RPMI7951 (cell line): ENCODE data around the gene MIF4GD. TPM values are rescaled to one million over a fixed set of nuclear protein-coding genes. Genes with fewer than 3 reads are reported as not detected.
"Not testable (repeated sequence)": the region's sequence is repeated elsewhere in the genome, so short reads cannot be mapped to it uniquely, and the experiment has no call there.

Experiments
- DNase-seq: peaks from one replicate; pipeline ENCODE4 v3.0.0-alpha.2; 2012; ENCODE audit warnings: low read depth
- total RNA-seq: library from RNA; depleted of rRNA; stranded (reverse); fragments of >200 nt; shearing (Covaris generic); gene quantifications from 2 replicates; pipeline ENCODE4 v1.2.3, GENCODE V29; 2014

Gene MIF4GD
- total RNA-seq, 1 experiment from 2014 or later, result 9.3 TPM

GRCh38 chr17:75288770-75289114, 17.7 kb upstream of the MIF4GD start:
- DNase-seq, result no peak

GRCh38 chr17:75288359-75288758, 17.3 kb upstream of the MIF4GD start:
- DNase-seq, result no peak

DNA sequence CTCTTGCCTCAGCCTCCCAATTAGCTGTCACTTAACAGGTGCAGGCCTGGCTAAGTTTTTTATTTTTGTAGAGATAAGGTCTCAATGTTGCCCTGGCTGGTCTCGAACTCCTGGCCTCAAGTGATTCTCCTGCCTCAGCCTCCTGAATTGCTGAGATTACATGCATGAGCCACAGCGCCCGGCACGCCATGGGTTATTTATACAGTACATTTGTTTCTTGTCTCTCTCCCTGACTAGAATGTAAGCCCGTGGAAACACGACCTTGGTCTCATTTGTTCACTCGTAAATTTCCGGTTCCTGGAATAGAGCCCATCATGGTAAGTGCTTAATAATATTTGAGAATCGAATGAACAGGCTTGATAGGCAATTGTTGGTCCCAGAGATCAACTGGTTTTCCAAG, 16.2 kb upstream of the MIF4GD start:
- no peak for DNase-seq

DNA sequence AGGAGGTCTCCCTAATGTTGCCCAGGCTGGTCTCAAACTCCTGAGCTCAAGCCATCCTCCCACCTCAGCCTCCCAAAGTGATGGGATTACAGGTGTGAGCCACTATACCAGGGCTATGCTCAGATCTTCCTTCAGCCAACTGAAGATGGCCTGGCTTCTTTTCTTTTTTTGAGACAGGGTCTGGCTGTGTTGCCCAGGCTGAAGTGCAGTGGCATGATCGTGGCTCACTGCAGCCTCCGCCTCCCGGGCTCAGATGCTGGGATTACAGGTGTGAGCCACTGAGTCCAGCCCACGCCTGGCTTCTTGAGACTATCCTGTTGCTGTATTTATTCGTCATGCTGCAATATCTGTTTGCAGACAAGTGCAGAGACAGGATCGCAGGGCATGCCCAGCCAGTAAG, 14.1 kb upstream of the MIF4GD start:
- no peak for DNase-seq

DNA sequence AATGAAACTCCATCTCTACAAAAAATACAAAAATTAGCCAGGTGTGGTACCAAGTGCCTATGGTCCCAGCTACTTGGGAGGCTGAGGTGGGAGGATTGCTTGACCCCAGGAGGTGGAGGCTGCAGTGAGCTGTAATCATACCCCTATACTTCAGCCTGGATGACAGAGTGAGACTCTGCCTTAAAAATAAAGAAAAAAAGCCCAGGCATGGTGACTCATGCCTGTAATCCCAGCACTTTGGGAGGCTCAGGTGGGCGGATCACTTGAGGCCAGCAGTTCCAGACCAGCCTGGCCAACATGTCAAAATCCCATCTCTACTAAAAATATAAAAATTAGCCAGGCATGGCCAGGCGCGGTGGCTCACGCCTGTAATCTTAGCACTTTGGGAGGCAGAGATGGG, 9.2 kb upstream of the MIF4GD start:
- not testable (repeated sequence) for DNase-seq

DNA sequence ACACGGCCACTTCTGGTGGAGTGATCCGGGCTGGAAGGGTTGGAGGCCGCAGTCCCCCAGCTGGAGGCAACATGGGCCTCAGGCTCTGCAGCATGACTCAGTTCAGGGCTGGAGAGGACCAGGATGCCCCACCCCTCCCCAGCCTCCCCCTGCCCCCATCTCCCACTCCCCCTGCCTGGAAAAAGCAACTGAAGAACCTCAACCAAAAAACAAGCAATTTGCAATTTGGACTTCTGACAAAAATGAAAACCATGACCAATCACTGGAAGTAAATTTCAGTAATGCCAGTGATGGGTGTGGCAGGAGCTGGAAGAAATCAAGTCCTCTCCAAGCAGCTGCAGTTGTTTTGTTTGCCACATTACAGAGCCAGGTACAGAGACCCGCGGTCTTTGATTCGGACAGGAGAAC, 6.6 kb upstream of the MIF4GD start:
- DNase-seq, result peak; percentile 64

- peak; percentile 65 for DNase-seq
Measured at GRCh38 chr17:75273977-75274708, 3.1 kb upstream of the MIF4GD start.

- no peak for DNase-seq
Measured at GRCh38 chr17:75272848-75273184, 1.8 kb upstream of the MIF4GD start.

DNA sequence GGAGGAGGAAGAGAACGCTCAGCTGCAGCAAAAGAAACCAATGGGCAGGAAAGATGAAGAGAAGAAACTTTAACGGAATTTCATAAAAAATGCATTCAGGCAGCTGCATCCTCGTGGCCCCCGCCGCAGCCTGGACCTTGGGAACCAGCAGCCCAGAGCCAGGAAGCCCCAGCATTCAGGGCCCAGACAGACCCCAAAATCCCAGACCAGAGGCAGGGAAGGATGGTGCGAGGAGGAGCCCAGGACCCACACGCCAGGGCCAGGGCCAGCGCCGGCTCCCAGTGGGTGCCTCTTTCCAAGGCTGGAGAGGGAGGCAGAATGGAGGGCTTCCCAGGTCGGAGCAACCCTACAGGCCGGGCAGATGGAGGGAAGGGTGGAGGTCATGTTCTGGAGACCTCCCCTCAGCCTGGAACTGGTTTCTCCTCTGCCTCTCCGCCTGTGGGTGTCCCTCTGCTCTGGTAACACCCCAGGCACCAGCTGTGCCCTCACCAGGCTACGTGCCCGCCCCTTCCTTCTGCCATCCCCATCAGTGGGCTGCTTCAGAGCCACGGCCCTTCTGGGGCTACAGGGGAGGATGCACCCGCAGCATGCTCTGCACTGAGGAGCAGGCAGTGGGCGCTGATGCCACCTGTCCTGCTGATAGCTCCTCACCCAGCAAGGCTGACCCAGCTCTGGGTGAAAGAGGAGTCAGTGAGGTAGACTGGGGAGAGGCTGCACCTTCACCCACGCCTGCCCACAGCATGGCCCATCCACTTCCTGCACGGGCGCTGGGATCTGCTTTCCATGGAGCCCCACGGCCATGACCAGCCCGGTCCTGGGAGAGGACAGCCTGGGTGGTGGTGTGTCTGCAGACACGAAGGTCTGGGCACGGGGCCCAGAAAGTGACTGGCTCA, 1.2 kb upstream of the MIF4GD start:
- peak; percentile 51 for DNase-seq

GRCh38 chr17:75271233-75271954, 363 bp upstream of the MIF4GD start:
- peak; percentile 68 for DNase-seq

DNA sequence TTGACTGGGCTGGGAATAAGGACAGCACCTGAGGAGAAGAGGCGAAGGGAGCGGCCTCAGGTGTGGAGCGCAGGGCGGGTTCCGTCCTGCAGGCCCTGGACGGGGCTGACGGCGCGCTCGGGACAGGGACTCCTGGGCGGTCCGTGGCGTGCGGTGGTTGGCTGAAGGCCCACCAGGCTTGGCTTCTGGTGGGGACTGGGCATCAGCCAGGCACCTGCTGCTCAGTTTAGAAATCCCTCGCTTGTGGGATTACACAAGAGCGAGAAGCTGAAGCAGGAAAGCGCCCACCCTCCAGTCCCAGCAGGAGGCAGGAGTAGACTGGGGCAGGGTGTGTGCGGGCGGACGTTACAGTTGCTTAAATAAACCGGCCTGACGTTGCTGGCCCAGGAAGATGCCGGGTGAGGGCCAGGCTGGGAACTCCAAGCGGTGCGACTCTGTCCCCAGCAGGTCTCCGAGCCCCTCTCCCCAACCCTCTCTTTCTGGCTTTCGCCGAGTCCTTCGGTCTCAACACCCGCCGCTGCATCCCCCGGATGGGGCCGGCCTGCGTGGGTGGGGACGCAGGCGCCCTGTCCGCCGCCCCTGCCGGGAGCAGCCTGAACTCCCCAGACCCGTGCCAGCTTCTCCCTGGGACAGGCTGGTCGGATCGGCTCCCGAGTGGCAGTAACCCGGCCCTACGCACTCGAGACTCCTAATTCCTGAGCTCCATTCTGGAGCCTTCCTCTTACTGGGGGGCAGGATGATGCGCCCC, 639 bp downstream of the MIF4GD start:
- peak; percentile 67 for DNase-seq

DNA sequence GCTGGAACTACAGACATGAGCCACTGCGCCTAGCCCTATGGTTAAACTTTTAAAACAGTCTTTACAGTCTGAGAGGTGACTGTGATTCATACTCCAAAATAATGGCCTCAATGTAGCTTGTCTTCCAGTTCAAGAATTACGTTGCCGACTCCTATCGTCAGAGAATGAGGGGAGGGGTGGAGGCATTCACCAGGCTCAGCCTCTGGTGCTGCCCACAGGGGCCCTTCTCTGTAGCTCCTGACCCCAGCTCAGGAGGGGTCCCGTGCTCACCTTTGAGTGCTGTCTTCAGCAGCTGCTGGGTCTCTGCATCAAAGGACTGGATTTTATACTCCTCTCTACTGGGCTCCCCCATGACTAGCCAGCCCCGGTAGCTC, 1.2 kb downstream of the MIF4GD start:
- no peak for DNase-seq

- no peak for DNase-seq
Measured at GRCh38 chr17:75267411-75268232, 3.4 kb downstream of the MIF4GD start.

- DNase-seq, result no peak
Measured at GRCh38 chr17:75267153-75267410, 3.9 kb downstream of the MIF4GD start.

- DNase-seq, result no peak
Measured at GRCh38 chr17:75266316-75267152, 4.5 kb downstream of the MIF4GD start.

- no peak for DNase-seq
Measured at GRCh38 chr17:75265614-75266315, 5.3 kb downstream of the MIF4GD start.

- no peak for DNase-seq
Measured at GRCh38 chr17:75263055-75263454, 8.0 kb downstream of the MIF4GD start.

- DNase-seq, result no peak
Measured at GRCh38 chr17:75262112-75262606, 8.9 kb downstream of the MIF4GD start.

DNA sequence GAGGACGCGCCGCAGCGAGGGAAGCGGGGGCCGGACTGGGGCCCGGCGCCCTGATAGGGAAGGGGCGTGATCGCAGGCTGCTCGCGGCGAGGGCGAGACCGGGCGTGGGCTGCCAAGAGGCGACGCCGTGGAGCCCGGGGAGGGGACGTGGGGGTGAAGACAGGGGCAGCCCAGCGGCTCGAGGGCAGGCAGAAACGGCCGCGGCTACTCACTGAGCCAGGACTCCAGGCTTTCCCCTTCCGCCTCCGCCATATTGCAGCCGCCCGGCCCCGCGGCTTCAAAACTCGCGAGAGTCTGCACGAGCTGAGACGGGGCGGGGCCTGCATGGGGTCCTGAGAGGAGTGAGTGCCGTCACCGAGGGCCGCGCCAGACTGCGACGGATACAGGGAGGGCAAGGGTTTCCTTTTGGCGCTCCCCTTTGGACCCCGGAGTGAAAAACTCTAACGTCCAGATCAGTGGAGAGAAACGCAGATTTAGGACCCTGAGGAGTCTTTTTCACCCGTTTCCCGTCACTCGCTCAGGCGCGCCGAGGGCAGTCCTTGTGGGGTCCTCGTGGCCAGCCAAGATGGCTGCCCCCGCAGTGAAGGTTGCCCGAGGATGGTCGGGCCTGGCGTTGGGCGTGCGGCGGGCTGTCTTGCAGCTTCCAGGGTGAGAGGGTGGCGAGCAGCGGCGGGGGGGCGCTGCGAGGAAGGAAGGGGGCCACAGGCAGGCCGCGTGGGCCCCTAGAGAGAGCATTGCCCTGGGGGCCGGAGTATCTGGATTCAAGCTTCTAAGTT, 9.5 kb downstream of the MIF4GD start, which contains the start of the genes GGA3 and MRPS7:
GGA3 (minus strand) TSS at position 271 of the 776 bp plus-strand sequence; CDS start at position 252, 19 bp downstream.
MRPS7 (plus strand) TSS at position 544 of the 776 bp plus-strand sequence; CDS start at position 566, 22 bp downstream.
- DNase-seq, result peak; percentile 87
